HG03095 (cell line): ENCODE results near the gene PPP1CB.

Experiments used
- ATAC-seq: cut with Tn5 transposase; IDR thresholded peaks from one replicate; pipeline ENCODE4 v1.9.1; 2021; ENCODE audit warnings: moderate library complexity; ENCODE audit not compliant: unreplicated experiment

PPP1CB gene

DNA sequence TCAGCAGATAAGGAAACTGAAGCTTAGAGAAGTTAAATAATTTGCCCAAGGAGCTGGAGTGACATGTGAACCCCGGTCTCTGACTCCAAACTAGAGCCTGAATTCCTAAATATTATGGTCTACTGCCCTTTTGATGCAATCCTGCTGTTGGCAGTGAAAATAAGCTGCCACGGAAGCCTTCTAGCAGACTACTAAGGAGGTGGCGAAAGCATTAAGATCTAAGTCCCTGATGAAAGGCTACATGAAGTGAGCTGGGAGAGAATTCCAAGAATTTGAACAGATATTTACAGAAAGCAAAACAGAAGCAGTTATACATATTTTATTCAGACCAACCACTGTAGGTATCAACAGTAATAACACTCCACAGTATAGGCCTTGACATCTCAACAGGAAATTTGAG, 90.4 kb downstream of the PPP1CB start:
- ATAC-seq = no peak
